ENCODE results near the gene RNF152. TPM values are rescaled to one million over a fixed set of nuclear protein-coding genes. Genes with fewer than 3 reads are reported as not detected.
A peak's percentile ranks its signal among the peaks of the same experiment; 100 is the strongest.

RNF152 gene
- total RNA-seq, 2 donors from 2014 or later, result 7.7 to 11.3 TPM

GRCh38 chr18:61889541-61889940 is 3.3 kb downstream of the RNF152 start:
- peaks cover 0 to 13% of the 10 kb centered on the region in 2 donors for H3K4me1 ChIP-seq
- DNase-seq (ENCODE audit: low spot score), result no peak

DNA sequence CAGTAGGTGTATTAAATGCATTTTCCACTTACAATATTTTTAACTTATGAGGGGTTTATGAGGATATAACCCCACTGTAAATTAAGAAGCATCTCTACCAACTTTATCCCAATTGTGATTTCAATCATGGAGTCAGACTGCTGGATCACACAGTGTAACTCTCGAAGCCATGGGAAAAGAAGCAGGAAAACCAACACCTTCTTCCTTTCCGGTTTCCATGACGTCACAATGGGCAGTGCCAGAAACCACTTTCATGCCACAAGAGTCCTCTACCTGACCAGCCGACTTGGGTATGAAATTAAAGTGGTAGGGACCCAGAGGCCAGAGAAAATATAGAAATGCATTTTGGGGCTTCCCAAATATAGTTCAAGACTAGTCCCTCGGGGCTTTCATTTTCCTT is 4.2 kb downstream of the RNF152 start:
- H3K4me3 ChIP-seq, result no peak overlapping the region
- H3K36me3 ChIP-seq, result no peaks in the 10 kb centered on the region
- peaks cover 0 to 13% of the 10 kb centered on the region in 2 donors for H3K4me1 ChIP-seq
- no peak for DNase-seq (ENCODE audit: low spot score)
- H3K27me3 ChIP-seq, result no peaks in the 10 kb centered on the region
- TF ChIP-seq, protein P1, sequence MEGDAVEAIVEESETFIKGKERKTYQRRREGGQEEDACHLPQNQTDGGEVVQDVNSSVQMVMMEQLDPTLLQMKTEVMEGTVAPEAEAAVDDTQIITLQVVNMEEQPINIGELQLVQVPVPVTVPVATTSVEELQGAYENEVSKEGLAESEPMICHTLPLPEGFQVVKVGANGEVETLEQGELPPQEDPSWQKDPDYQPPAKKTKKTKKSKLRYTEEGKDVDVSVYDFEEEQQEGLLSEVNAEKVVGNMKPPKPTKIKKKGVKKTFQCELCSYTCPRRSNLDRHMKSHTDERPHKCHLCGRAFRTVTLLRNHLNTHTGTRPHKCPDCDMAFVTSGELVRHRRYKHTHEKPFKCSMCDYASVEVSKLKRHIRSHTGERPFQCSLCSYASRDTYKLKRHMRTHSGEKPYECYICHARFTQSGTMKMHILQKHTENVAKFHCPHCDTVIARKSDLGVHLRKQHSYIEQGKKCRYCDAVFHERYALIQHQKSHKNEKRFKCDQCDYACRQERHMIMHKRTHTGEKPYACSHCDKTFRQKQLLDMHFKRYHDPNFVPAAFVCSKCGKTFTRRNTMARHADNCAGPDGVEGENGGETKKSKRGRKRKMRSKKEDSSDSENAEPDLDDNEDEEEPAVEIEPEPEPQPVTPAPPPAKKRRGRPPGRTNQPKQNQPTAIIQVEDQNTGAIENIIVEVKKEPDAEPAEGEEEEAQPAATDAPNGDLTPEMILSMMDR (IDR thresholded peaks at IDR 0.05), result no peak
- no peaks in the 10 kb centered on the region for H3K9me3 ChIP-seq
- peak overlapping the region in 1 of 2 donors; percentile 39 for H3K27ac ChIP-seq

More at GRCh38 chr18:61889541-61889940, 3.3 kb downstream of the RNF152 start:
- no peaks in the 10 kb centered on the region for H3K9me3 ChIP-seq
- TF ChIP-seq, protein P1 (IDR thresholded peaks at IDR 0.05), result no peak
- H3K27ac ChIP-seq, result peak overlapping the region; percentile 12 to 39
- no peaks in the 10 kb centered on the region for H3K27me3 ChIP-seq
- no peaks in the 10 kb centered on the region for H3K36me3 ChIP-seq
- H3K4me3 ChIP-seq, result no peak overlapping the region

DNA sequence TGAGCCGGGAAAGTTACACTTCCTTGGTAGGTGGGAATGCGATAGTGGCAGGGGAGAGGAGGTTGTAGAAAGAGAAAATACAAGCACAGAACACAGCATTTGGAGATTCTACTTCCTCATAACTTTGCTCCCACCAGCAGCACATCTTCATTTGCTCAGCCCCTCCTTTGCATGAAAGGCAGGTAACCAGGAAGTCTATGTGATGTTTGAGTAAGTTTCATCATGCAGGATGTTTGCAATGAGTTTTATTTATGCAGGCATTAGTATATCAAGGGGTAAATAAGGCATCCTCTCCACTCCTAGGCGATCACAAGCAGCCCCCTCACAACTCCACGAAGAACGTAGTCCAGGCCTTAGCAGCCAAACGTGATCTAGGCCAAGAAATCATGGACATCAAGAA is 5.0 kb downstream of the RNF152 start:
- Histone ChIP-seq H3K27ac (peak overlapping the region in 1 of 2 donors; percentile 39), H3K4me3 (no peak overlapping the region), H3K27me3 (no peaks in the 10 kb centered on the region), H3K4me1 (peaks cover 0 to 8% of the 10 kb centered on the region in 2 donors), H3K9me3 (no peaks in the 10 kb centered on the region), H3K36me3 (no peaks in the 10 kb centered on the region)
- no peak for DNase-seq (ENCODE audit: low spot score)
- TF ChIP-seq, protein P1 (IDR thresholded peaks at IDR 0.05), result no peak

DNA sequence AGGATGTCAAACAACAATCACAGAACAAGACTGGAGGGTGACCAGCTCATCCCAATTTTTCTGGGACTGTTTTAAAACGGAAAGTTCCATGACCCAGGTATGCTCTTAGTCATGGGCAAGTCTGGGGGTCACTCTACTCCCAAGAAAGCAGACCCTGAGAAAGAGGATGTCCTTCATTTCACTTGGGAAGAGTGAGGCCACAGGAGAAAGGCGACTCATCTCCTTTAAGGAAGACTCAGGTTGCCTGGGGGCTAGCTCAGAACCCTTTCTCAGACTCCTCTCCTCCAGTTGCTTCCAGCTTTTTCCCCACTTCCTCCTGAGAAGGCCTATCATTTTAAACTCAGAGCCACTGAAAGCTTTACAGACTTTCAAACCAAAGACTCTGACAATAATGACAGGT is 9.3 kb downstream of the RNF152 start:
- H3K36me3 ChIP-seq, result no peaks in the 10 kb centered on the region

GRCh38 chr18:61882296-61883004 is 10.4 kb downstream of the RNF152 start:
- H3K4me3 ChIP-seq, result no peak overlapping the region
- DNase-seq (ENCODE audit: low spot score), result no peak
- TF ChIP-seq, protein P1 (IDR thresholded peaks at IDR 0.05), result no peak
- no peaks in the 10 kb centered on the region for H3K9me3 ChIP-seq
- H3K36me3 ChIP-seq, result no peaks in the 10 kb centered on the region
- H3K27ac ChIP-seq, result no peak overlapping the region
- no peaks in the 10 kb centered on the region for H3K27me3 ChIP-seq
- no peaks in the 10 kb centered on the region for H3K4me1 ChIP-seq

More for the DNA sequence above, 9.3 kb downstream of the RNF152 start:
- Histone ChIP-seq H3K4me1 (no peaks in the 10 kb centered on the region), H3K27ac (no peak overlapping the region), H3K27me3 (no peaks in the 10 kb centered on the region), H3K9me3 (no peaks in the 10 kb centered on the region), H3K4me3 (no peak overlapping the region)
- DNase-seq (ENCODE audit: low spot score), result no peak
- TF ChIP-seq, protein P1 (IDR thresholded peaks at IDR 0.05), result no peak

DNA sequence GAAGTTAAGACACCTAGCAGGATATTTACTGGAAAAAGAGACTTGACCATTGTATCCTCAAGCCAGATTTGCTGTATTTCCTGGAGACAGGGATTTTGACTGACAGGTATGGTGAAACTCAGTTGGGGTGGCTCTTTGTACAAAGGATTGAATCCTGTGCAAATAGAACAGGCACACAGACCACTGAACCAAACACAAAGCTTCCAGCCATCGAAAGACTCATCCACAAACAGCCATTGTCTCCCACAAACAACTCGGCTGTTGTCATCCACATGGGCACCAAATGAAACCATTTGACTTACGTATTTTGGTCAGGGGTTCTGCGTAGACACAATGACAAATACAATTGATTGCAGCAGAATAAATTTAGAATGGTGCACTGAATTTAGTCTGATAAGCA is 15.9 kb downstream of the RNF152 start:
- Histone ChIP-seq H3K36me3 (no peaks in the 10 kb centered on the region), H3K27me3 (no peaks in the 10 kb centered on the region), H3K9me3 (no peaks in the 10 kb centered on the region), H3K27ac (no peak overlapping the region), H3K4me1 (no peaks in the 10 kb centered on the region), H3K4me3 (no peak overlapping the region)
- TF ChIP-seq, protein P1 (IDR thresholded peaks at IDR 0.05), result no peak
- no peak for DNase-seq (ENCODE audit: low spot score)

Measured in right atrium auricular region (tissue), 2 donors.